SK-N-SH treated with all-trans-retinoic acid at 6 μM for 48 hours (cell line): ENCODE measurements around the gene KRT86.

Experiments used
- CSDC2 ChIP-seq: fragments of 250-450 bp; sonication (Bioruptor Pico); IDR thresholded peaks from 2 replicates; pipeline ENCODE4 v1.5.0; 2020; ENCODE audit warnings: mild to moderate bottlenecking, moderate library complexity
- ESRRG ChIP-seq: fragments of 250-450 bp; sonication (Bioruptor Pico); IDR thresholded peaks from 2 replicates; pipeline ENCODE4 v1.6.1; 2021; ENCODE audit warnings: mild to moderate bottlenecking
- ISL1 ChIP-seq: fragments of 250-450 bp; sonication (Bioruptor Pico); IDR thresholded peaks from 2 replicates; pipeline ENCODE4 v2.1.2; 2022; ENCODE audit warnings: mild to moderate bottlenecking, moderate library complexity
- RARB ChIP-seq: fragments of 250-450 bp; sonication (Bioruptor Pico); IDR thresholded peaks from 2 replicates; pipeline ENCODE4 v1.8.0; 2021; ENCODE audit warnings: mild to moderate bottlenecking, moderate library complexity
- ZFP3 ChIP-seq: fragments of 250-450 bp; sonication (Bioruptor Pico); IDR thresholded peaks from 2 replicates; pipeline ENCODE4 v1.5.0; 2020; ENCODE audit warnings: mild to moderate bottlenecking, moderate library complexity
- ZFP30 ChIP-seq: fragments of 450-650 bp; formaldehyde crosslinking; IDR thresholded peaks from 2 replicates; pipeline ENCODE4 v1.5.0; 2022; ENCODE audit warnings: mild to moderate bottlenecking, moderate library complexity
- ZNF70 ChIP-seq: fragments of 450-650 bp; formaldehyde crosslinking; IDR thresholded peaks from 2 replicates; pipeline ENCODE4 v1.5.0; 2020; ENCODE audit warnings: mild to moderate bottlenecking, moderate library complexity
- TF ChIP-seq, protein P1 (sequence below): fragments of 250-450 bp; sonication (Bioruptor Pico); IDR thresholded peaks from 2 replicates; pipeline ENCODE4 v1.5.1; 2020; ENCODE audit warnings: low read depth, mild to moderate bottlenecking, moderate library complexity
- TF ChIP-seq, protein P2 (sequence below): fragments of 250-450 bp; sonication (Bioruptor Pico); IDR thresholded peaks from 2 replicates; pipeline ENCODE4 v1.8.0; 2020; ENCODE audit warnings: mild to moderate bottlenecking, moderate library complexity, borderline replicate concordance
- TF ChIP-seq, protein P3 (sequence below): fragments of 250-450 bp; sonication (Bioruptor Pico); IDR thresholded peaks from 2 replicates; pipeline ENCODE4 v1.5.0; 2020; ENCODE audit warnings: mild to moderate bottlenecking, moderate library complexity

DNA sequence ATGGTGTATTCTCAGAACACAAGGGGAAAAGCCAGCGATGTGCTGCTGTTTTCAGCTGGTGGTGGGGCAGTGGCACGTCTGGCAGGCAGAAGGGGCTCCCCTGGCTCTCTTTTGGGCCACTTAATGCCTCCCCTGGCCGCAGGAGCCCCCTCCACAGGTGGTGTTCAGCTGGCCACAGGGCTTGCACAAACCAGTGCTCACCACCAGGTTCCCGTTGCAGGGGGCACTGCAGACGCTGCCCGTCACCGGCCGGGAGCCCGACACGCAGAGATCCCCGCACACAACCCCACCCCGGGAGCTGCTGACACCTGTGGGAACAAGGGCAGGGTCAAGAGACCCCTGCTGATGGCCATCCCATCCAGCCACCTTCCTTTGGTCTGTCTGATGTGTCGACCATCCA, 40.1 kb downstream of the KRT86 start:
- TF ChIP-seq ZFP3 (CRISPR knock-in tag), result no peak
- TF ChIP-seq, protein P1, sequence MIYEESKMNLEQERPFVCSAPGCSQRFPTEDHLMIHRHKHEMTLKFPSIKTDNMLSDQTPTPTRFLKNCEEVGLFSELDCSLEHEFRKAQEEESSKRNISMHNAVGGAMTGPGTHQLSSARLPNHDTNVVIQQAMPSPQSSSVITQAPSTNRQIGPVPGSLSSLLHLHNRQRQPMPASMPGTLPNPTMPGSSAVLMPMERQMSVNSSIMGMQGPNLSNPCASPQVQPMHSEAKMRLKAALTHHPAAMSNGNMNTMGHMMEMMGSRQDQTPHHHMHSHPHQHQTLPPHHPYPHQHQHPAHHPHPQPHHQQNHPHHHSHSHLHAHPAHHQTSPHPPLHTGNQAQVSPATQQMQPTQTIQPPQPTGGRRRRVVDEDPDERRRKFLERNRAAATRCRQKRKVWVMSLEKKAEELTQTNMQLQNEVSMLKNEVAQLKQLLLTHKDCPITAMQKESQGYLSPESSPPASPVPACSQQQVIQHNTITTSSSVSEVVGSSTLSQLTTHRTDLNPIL (CRISPR knock-in tag), result no peak
- TF ChIP-seq, protein P2, sequence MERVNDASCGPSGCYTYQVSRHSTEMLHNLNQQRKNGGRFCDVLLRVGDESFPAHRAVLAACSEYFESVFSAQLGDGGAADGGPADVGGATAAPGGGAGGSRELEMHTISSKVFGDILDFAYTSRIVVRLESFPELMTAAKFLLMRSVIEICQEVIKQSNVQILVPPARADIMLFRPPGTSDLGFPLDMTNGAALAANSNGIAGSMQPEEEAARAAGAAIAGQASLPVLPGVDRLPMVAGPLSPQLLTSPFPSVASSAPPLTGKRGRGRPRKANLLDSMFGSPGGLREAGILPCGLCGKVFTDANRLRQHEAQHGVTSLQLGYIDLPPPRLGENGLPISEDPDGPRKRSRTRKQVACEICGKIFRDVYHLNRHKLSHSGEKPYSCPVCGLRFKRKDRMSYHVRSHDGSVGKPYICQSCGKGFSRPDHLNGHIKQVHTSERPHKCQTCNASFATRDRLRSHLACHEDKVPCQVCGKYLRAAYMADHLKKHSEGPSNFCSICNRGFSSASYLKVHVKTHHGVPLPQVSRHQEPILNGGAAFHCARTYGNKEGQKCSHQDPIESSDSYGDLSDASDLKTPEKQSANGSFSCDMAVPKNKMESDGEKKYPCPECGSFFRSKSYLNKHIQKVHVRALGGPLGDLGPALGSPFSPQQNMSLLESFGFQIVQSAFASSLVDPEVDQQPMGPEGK (CRISPR knock-in tag), result no peak
- TF ChIP-seq, protein P3, sequence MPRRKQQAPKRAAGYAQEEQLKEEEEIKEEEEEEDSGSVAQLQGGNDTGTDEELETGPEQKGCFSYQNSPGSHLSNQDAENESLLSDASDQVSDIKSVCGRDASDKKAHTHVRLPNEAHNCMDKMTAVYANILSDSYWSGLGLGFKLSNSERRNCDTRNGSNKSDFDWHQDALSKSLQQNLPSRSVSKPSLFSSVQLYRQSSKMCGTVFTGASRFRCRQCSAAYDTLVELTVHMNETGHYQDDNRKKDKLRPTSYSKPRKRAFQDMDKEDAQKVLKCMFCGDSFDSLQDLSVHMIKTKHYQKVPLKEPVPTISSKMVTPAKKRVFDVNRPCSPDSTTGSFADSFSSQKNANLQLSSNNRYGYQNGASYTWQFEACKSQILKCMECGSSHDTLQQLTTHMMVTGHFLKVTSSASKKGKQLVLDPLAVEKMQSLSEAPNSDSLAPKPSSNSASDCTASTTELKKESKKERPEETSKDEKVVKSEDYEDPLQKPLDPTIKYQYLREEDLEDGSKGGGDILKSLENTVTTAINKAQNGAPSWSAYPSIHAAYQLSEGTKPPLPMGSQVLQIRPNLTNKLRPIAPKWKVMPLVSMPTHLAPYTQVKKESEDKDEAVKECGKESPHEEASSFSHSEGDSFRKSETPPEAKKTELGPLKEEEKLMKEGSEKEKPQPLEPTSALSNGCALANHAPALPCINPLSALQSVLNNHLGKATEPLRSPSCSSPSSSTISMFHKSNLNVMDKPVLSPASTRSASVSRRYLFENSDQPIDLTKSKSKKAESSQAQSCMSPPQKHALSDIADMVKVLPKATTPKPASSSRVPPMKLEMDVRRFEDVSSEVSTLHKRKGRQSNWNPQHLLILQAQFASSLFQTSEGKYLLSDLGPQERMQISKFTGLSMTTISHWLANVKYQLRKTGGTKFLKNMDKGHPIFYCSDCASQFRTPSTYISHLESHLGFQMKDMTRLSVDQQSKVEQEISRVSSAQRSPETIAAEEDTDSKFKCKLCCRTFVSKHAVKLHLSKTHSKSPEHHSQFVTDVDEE (CRISPR knock-in tag), result no peak
- no peak for TF ChIP-seq CSDC2 (CRISPR knock-in tag)
- no peak for TF ChIP-seq RARB (CRISPR knock-in tag)
- no peak for TF ChIP-seq ISL1 (CRISPR knock-in tag)
- TF ChIP-seq ZFP30 (CRISPR knock-in tag), result no peak
- TF ChIP-seq ZNF70 (CRISPR knock-in tag), result no peak
- no peak for TF ChIP-seq ESRRG
